Astrocyte of the cerebellum (primary cell): ENCODE measurements around the gene CDYL2.
"Not testable (repeated sequence)": the region's sequence is repeated elsewhere in the genome, so short reads cannot be mapped to it uniquely, and the experiment has no call there.

Experiments used
- DNase-seq: peaks from one replicate; pipeline ENCODE4 v3.0.0-alpha.2; 2011; ENCODE audit warnings: low read depth
- H3K4me3 ChIP-seq: 2 replicates; pipeline ENCODE4 v1.5.1; 2011; ENCODE audit warnings: mild to moderate bottlenecking, low read depth, low read length, moderate library complexity
- CTCF ChIP-seq: IDR thresholded peaks from 2 replicates; pipeline ENCODE4 v1.5.1; 2012; ENCODE audit warnings: low read length, low read depth, moderate library complexity, mild to moderate bottlenecking; ENCODE audit errors: missing control alignments
- in situ Hi-C: cut with HindIII; loops from 2 replicates; pipeline ENCODE4 v1.10.0; 2017; ENCODE audit warnings: low sequenced_read_pairs

Gene CDYL2

GRCh38 chr16:80791411-80791810, 13.0 kb downstream of the CDYL2 start:
- no peak overlapping the region for H3K4me3 ChIP-seq
- in situ Hi-C loops, result no loop called here
- no peak for TF ChIP-seq CTCF
- DNase-seq, result no peak

GRCh38 chr16:80790751-80791150, 13.6 kb downstream of the CDYL2 start:
- in situ Hi-C loops, result no loop called here
- TF ChIP-seq CTCF, result no peak
- no peak for DNase-seq
- H3K4me3 ChIP-seq, result no peak overlapping the region

DNA sequence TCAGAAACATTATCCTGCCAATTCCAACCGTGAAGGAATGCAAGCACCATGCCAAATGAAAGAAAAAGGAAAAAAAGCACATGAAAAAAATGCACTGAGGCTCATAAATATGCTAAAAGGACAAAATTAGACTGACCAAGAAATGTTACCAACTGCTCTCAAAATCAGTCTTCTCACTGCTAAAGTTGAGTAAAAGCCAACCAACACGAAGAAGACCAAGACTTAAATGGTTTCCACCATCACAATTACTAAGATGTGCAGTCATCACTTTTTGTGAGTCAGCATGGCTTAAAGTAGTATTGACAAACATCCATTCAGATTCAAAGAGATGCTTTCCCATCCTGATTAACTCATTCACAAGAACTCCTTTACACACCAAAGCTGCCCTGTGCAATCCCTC, 16.4 kb downstream of the CDYL2 start:
- no peak for TF ChIP-seq CTCF
- in situ Hi-C loops, result no loop called here
- peak; percentile 60 for DNase-seq

DNA sequence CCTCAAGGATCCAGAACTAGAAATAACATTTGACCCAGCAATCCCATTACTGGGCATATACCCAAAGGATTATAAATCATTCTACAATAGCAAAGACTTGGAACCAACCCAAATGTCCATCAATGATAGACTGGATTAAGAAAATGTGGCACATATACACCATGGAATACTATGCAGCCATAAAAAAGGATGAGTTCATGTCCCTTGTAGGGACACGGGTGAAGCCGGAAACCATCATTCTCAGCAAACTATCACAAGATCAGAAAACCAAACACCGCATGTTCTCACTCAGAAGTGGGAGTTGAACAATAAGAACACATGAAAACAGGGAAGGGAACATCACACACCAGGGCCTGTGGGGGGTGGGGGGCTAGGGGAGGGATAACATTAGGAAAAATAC, 17.8 kb downstream of the CDYL2 start:
- H3K4me3 ChIP-seq, in situ Hi-C loops, DNase-seq: not testable (repeated sequence)

More for the DNA sequence above, 16.4 kb downstream of the CDYL2 start:
- H3K4me3 ChIP-seq, result no peak overlapping the region

DNA sequence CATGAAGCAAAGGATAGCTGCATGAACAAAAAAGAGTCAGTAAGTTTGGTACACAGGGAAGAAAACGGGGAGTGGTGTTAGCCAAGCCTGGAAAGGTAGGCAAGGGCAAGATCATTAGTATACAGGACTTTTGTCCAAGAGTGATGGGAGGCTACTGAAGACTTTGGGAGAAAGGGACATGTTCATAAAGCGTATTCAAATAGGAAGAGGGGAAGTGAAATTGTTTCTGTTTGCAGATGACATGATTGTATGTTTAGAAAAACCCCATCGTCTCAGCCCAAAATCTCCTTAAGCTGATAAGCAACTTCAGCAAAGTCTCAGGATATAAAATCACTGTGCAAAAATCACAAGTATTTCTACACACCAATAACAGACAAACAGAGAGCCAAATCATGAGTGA, 19.4 kb downstream of the CDYL2 start:
- H3K4me3 ChIP-seq, result no peak overlapping the region
- no peak for TF ChIP-seq CTCF
- DNase-seq, result no peak
- in situ Hi-C loops, result no loop called here

- no peak for TF ChIP-seq CTCF
- in situ Hi-C loops, result no loop called here
- no peak for DNase-seq
Measured at GRCh38 chr16:80778703-80779102, 25.7 kb downstream of the CDYL2 start.

DNA sequence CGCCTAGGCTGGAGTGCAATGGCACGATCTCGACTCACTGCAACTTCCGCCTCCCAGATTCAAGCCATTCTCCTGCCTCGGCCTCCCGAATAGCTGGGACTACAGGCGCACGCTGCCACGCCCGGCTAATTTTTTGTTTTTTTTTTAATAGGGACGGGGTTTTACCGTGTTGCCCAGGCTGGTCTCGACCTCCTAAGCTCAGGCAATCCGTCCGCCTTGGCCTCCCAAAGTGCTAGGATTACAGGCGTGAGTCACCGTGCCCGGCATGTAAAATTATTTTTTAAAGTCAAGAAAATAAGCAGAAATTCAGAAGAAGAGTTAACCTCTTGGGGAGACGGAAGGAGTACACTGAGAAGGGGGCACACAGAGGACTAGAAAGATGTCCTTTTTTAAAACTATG, 27.5 kb downstream of the CDYL2 start:
- TF ChIP-seq CTCF, result no peak
- no peak for DNase-seq
- in situ Hi-C loops, result no loop called here

More at GRCh38 chr16:80778703-80779102, 25.7 kb downstream of the CDYL2 start:
- H3K4me3 ChIP-seq, result no peak overlapping the region

More for the DNA sequence above, 27.5 kb downstream of the CDYL2 start:
- no peak overlapping the region for H3K4me3 ChIP-seq
